ENCODE measurements around the gene MXRA8. TPM values are rescaled to one million over a fixed set of nuclear protein-coding genes. Genes with fewer than 3 reads are reported as not detected.

MXRA8 gene
- total RNA-seq, 1 donor from 2014 or later, result 136 TPM

- Histone ChIP-seq H3K27ac (peak overlapping the region; percentile 91), H3K36me3 (peaks cover 0 to 2% of the 10 kb centered on the region in 2 donors), H3K4me3 (peak overlapping the region; percentile 95 to 97), H3K9me3 (no peaks in the 10 kb centered on the region), H3K4me1 (peaks cover 77% of the 10 kb centered on the region), H3K27me3 (no peaks in the 10 kb centered on the region)
- TF ChIP-seq POLR2AphosphoS5 (IDR thresholded peaks at IDR 0.05; ENCODE audit: insufficient read depth in 1 of 2, low read depth in 1 of 2) (no peak), POLR2A (IDR thresholded peaks at IDR 0.05) (no peak), CTCF (IDR thresholded peaks at IDR 0.05) (no peak)
- DNase-seq (ENCODE audit: extremely low spot score in 2 of 2), result no peak
- intact Hi-C loops (cut with DNase I), result loop anchor here (5.0 kb wide), 1 partner anchor 41 kb away; the partner anchor contains the start of gene DVL1
Observed at GRCh38 chr1:1306070-1306660, 52.2 kb downstream of the MXRA8 start.

DNA sequence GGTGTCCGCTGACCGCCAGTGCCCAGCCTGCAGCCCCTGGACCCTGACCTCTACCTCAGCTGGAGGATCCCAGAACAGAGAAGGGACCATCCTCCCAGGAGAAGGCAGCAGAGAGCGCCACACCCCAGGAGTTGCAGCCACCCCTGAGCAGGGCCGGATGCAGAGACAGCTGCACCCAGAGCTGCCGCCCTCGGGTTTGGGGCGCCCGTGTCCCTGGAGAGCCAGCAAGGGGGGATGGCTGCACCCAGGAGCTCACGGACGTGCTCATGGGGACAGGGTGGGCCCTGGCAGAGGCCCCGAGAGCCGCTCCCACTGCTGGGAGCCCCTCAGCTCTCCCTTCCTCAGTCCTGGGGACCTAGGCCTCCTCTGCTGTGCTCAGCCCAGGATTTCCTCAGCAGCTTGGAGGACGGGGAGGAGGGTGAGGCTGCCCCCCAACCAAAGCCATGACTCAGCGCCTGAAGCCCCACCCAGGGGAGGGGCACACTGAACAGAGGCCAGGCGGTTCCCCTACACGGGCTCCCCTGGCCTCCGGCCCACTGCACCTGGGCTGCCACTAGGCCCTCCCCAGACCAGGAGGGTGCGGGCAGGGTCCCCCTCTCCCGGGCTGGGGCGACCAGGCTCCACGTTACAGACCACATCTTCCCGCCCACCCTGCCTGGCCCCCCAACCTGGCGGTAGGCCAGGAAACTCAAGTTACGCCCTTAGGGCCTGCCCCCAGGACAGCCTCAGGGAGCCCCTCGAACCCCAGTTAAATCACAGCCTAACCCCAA is 52.9 kb downstream of the MXRA8 start:
- intact Hi-C loops (cut with DNase I), result loop anchor here (5.0 kb wide), 1 partner anchor 42 kb away; the partner anchor contains the start of gene DVL1
- Histone ChIP-seq H3K4me3 (peak overlapping the region; percentile 95 to 97), H3K27me3 (no peaks in the 10 kb centered on the region), H3K36me3 (no peaks in the 10 kb centered on the region), H3K27ac (peak overlapping the region; percentile 91), H3K4me1 (peaks cover 77% of the 10 kb centered on the region), H3K9me3 (no peaks in the 10 kb centered on the region)
- no peak for TF ChIP-seq CTCF (IDR thresholded peaks at IDR 0.05)
- peak; percentile 45 to 51 for TF ChIP-seq POLR2AphosphoS5 (IDR thresholded peaks at IDR 0.05; ENCODE audit: insufficient read depth in 1 of 2, low read depth in 1 of 2)
- peak in 1 of 2 donors; percentile 30 for TF ChIP-seq POLR2A (IDR thresholded peaks at IDR 0.05)
- no peak for DNase-seq (ENCODE audit: extremely low spot score in 2 of 2)

DNA sequence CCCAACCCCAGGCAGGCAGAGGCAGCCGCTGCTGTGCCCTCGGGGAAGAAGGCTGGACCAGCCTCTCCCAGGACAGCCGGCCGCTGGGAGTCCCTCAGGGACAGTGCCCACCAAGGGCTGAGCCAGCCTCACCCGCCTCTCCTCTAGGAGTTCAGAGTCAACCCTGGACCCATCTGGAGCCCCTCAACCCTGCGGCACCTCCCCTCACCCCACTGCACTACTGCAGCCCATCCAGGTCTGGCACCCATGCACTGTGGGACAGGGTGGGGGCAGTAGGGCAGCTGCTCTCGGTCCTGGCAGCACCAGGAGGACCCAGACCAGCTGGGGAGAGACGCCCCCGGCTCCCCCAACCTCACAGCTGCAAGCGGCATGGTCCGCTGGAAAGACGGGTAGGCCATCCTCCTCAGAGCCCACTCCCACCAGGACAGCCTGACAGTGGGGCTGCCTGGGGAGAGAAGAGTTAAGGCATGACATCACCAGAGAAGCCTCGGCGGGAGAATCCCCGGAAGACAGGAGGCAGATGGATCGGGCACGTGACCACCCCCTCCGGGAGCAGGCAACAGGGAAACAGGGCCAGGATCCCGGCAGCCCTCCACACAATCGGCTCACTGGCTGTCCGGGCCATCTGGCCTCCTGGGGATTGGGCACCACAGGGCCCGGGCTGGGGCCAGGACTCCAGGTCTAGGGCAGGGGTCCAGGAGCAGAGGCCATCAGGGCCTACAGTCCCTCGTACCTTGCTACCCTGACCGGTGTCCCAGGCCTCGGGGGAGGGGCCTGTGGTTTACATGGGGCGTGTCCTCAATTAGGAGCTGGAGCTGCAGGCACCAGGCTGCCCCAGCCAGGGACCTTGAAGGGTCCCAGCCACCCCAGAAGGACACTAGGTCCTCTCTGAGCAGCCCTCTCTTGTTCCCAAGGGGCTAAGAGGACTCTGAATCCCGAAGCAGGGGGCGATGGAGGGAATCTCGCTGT is 53.7 kb downstream of the MXRA8 start:
- intact Hi-C loops (cut with DNase I), result loop anchor here (5.0 kb wide), 1 partner anchor 43 kb away; the partner anchor contains the start of gene DVL1
- H3K27me3 ChIP-seq, result no peaks in the 10 kb centered on the region
- H3K27ac ChIP-seq, result peak overlapping the region; percentile 91
- H3K36me3 ChIP-seq, result no peaks in the 10 kb centered on the region
- TF ChIP-seq POLR2AphosphoS5 (IDR thresholded peaks at IDR 0.05; ENCODE audit: insufficient read depth in 1 of 2, low read depth in 1 of 2), result peak; percentile 86 to 87
- no peak for TF ChIP-seq POLR2A (IDR thresholded peaks at IDR 0.05)
- H3K4me1 ChIP-seq, result peaks cover 68% of the 10 kb centered on the region
- DNase-seq (ENCODE audit: extremely low spot score in 2 of 2), result no peak
- peak overlapping the region; percentile 95 to 97 for H3K4me3 ChIP-seq
- no peaks in the 10 kb centered on the region for H3K9me3 ChIP-seq

DNA sequence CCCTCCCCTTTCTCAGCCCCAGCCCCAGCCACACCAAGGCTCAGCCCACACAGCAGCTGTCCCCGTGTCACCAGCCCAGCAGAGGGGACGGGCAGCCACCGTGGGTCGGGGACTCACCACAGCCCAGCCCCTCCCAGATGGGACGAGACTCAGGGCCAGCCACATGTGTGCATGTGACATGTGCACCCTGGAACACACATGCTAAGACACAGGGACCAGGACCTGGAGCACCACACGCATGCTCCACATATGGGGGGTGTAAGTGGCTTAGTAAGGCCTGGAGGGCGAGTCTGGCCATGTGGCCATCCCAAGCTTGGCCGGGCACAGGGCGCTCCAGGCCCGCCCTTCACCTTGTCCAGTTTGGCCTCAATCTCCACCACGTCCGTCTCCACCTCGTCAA is 54.6 kb downstream of the MXRA8 start:
- peaks cover 59% of the 10 kb centered on the region for H3K4me1 ChIP-seq
- intact Hi-C loops (cut with DNase I), result no loop called here
- H3K4me3 ChIP-seq, result peak overlapping the region; percentile 95 to 97
- H3K36me3 ChIP-seq, result no peaks in the 10 kb centered on the region
- TF ChIP-seq POLR2A (IDR thresholded peaks at IDR 0.05), result no peak
- no peak for TF ChIP-seq POLR2AphosphoS5 (IDR thresholded peaks at IDR 0.05; ENCODE audit: insufficient read depth in 1 of 2, low read depth in 1 of 2)
- TF ChIP-seq CTCF (IDR thresholded peaks at IDR 0.05), result no peak
- no peaks in the 10 kb centered on the region for H3K9me3 ChIP-seq
- no peaks in the 10 kb centered on the region for H3K27me3 ChIP-seq
- H3K27ac ChIP-seq, result peak overlapping the region; percentile 91
- DNase-seq (ENCODE audit: extremely low spot score in 2 of 2), result no peak

Measured in vagina (tissue), 2 donors.